Suprapubic skin (tissue), 3 donors: Measurements from ENCODE around the gene APOB.

Source experiments
- CTCF ChIP-seq, 2 donors: fragments of 200-600 bp in 1 of 2; fragments of 450-650 bp in 1 of 2; sonication (generic) in 1 of 2; IDR thresholded peaks; one replicate each; pipeline ENCODE4 v1.5.1; 2016 to 2019; ENCODE audit warnings: antibody characterized with exemption in 2 of 2, mild to moderate bottlenecking in 1 of 2, moderate library complexity in 1 of 2
- POLR2A ChIP-seq, 2 donors: fragments of 450-650 bp; IDR thresholded peaks; one replicate each; pipeline ENCODE4 v1.6.1; 2017; ENCODE audit warnings: antibody characterized with exemption in 2 of 2, mild to moderate bottlenecking in 2 of 2, moderate library complexity in 2 of 2

GRCh38 chr2:21013043-21013816 lies 30.6 kb downstream of the APOB start:
- TF ChIP-seq CTCF (IDR thresholded peaks at IDR 0.05) (no peak), POLR2A (IDR thresholded peaks at IDR 0.05) (no peak)
